Astrocyte of the cerebellum (primary cell): ENCODE measurements around the gene BRINP1.
A peak's percentile ranks its signal among the peaks of the same experiment; 100 is the strongest.

ENCODE experiments used
- DNase-seq: peaks from one replicate; pipeline ENCODE4 v3.0.0-alpha.2; 2011; ENCODE audit warnings: low read depth
- H3K4me3 ChIP-seq: 2 replicates; pipeline ENCODE4 v1.5.1; 2011; ENCODE audit warnings: mild to moderate bottlenecking, low read depth, low read length, moderate library complexity
- CTCF ChIP-seq: IDR thresholded peaks from 2 replicates; pipeline ENCODE4 v1.5.1; 2012; ENCODE audit warnings: low read length, low read depth, moderate library complexity, mild to moderate bottlenecking; ENCODE audit errors: missing control alignments
- in situ Hi-C: cut with HindIII; loops from 2 replicates; pipeline ENCODE4 v1.10.0; 2017; ENCODE audit warnings: low sequenced_read_pairs

The BRINP1 gene

DNA sequence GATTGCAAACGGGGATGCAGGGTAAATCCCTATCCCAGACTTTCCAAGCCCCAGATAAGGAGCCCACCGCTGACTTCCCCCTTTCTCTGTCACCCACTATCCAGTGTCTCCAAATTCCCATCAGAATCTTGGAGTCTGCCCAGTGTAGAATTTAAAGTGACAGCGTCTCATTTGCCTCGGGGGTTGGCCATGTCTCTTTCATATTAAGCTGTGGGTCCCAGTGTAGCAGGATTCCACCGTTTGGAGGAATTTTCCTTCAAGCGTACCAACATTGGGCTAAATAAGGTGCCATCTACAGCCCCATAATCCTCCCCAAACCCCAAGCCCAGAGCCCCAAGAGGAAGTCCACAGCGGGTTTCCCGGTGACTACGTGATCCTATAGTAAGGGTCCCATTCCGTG, 1.1 kb downstream of the BRINP1 start:
- no peak for DNase-seq
- peak overlapping the region; percentile 48 for H3K4me3 ChIP-seq
- in situ Hi-C loops = no loop called here
- no peak for TF ChIP-seq CTCF

DNA sequence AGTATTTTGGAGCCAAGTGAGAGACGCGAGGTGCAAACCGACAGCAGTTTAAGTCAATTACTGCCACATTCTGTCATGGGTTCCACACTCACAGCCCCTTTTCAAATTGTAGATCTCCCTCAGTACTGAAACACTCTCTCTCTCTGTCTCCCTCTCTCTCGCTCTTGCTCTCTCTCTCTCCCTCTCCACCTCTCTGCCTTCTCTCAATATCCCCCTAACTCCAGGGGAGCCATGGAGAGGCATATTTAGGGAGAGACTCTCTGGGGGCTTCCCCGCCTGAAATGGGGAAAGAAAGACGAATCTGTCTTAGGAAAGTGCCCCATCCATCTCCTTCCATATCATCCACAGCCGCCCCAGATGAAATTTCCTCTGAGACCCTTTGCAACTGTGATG, 1.6 kb downstream of the BRINP1 start:
- no peak for TF ChIP-seq CTCF
- DNase-seq = no peak
- H3K4me3 ChIP-seq = peak overlapping the region; percentile 48
- in situ Hi-C loops = no loop called here

DNA sequence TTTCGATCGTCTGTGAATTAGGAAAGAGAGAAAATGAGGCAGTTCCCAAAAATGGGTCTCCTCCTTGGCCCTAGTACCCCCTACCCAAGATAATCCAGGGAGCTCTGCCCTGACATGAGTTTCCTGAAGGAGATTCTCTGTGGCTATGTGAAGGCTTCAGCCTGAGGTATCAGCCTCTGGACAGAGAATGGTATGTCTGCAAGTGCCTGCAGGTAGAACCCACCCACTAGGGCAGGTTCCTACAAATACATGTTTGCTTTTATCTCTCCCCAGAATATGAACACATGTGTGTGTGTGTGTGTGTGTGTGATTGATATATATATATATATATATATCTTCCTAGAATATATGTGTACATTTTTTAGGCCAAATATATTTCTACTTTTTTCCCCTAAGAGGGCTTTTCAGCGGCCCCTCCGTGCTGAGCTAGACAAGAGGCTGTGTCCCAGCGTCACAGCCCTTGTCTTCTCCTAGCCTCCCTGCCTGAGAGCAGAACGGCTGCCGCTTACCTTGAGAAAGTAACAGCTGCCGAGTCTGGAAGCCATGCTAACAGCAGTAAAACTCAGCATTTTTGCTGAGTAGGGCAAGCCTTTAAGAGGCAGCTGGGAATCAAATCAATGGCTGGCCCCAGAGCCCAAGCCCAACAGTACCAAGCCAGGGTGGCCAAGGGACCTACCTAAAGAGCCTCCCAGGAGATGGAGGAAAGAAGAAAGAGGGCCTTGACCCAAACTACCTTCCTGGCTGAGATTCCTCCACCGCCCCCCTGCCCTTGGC, 2.1 kb downstream of the BRINP1 start:
- DNase-seq = no peak
- no peak for TF ChIP-seq CTCF
- in situ Hi-C loops = no loop called here
- H3K4me3 ChIP-seq = peak overlapping the region; percentile 48

DNA sequence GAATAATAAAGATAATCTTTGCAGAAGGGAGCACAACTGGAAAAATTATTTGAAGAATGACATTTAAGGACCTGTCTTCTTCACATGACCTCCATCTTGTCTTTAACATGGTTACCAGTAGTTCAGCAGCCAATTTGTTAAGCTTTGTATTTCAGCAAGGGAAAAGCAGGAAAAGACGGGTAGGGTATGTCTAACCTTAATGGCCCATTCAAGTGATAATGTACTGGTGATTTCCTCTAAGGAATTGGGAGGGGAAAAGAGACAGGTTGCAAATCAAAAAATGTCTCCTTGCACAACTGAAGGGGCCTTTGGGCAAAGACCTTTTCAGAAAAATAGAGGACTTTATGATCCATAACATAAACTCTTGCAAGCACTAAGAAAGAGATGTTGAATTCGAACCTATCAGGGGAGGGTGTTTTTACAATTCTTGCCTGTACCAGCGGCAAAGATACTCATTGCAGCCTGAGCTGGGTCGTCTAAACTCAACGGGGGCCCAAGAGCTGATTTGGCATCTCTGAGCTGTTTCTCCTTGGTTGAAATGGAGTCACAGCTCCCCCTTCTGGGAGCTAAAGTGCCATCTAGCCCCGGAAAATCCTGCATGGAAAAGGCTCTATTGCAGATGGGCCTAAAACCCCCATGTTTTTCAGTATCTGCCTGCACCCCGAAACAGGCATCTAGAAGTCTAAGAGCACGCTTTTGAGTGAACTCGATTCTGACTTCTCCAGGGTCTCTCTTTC, 3.8 kb downstream of the BRINP1 start:
- in situ Hi-C loops = no loop called here
- no peak overlapping the region for H3K4me3 ChIP-seq
- TF ChIP-seq CTCF = peak; percentile 66
- peak; percentile 13 for DNase-seq

GRCh38 chr9:119360237-119360636, 9.0 kb downstream of the BRINP1 start:
- in situ Hi-C loops = no loop called here
- DNase-seq = no peak
- no peak overlapping the region for H3K4me3 ChIP-seq
- no peak for TF ChIP-seq CTCF

DNA sequence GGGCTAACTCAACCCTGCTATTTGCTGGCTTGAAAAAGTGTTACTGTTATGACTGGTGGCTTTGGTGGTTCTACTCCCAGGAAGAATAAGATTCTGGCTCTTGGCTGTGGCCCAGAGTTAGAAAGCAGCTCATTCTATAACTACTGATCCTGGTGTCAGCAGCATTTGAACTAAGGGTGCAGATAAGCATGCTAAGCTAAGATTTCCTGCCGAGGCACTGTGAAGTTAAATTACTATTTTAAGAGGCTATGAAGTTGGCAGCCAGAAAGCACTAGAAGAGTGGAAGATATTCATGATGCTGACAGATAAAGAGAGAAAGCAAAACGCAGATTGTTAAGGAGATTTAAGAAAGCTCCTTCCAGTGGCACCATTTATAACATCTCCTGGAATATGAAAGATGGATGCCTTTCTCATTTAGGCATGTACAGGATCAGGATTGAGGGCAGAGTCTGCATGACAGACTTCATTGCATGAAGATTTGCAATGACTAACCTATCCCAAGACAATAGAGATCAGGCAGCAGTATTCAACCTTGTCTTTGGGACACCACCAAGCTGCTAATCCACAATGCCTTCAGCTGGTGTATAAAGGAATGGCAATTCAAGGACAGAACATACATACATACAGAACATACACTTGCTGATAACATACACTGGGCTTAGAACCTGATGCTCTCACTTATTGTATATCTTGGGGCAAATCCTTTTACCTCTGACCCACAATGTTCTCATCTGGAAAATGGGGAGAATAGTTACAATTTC, 11.7 kb downstream of the BRINP1 start:
- no peak for DNase-seq
- no peak overlapping the region for H3K4me3 ChIP-seq
- in situ Hi-C loops = no loop called here
- no peak for TF ChIP-seq CTCF
